ENCODE measurements around the gene SURF1.

DNA sequence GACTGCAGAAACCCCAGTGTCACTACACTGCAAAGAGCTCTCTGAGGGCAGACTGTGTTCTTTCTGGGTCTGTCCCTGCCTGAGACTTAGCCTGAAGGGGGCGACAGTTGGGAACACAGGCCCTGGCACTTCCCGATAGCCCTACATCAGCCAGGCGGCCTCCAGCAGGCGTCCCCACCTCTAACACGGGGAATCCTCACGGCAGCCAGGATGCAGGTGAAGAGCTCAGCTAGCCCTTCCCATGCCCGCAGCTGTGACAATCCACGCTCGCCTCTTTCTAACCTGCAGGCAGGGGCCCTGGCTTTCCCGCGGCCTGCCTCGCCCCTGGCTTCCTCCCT lies 14.2 kb downstream of the SURF1 start:
- TF ChIP-seq, protein P1, sequence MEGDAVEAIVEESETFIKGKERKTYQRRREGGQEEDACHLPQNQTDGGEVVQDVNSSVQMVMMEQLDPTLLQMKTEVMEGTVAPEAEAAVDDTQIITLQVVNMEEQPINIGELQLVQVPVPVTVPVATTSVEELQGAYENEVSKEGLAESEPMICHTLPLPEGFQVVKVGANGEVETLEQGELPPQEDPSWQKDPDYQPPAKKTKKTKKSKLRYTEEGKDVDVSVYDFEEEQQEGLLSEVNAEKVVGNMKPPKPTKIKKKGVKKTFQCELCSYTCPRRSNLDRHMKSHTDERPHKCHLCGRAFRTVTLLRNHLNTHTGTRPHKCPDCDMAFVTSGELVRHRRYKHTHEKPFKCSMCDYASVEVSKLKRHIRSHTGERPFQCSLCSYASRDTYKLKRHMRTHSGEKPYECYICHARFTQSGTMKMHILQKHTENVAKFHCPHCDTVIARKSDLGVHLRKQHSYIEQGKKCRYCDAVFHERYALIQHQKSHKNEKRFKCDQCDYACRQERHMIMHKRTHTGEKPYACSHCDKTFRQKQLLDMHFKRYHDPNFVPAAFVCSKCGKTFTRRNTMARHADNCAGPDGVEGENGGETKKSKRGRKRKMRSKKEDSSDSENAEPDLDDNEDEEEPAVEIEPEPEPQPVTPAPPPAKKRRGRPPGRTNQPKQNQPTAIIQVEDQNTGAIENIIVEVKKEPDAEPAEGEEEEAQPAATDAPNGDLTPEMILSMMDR (IDR thresholded peaks at IDR 0.05) = no peak
- no peak for TF ChIP-seq POLR2A (IDR thresholded peaks at IDR 0.05)
